GM12864 (cell line): Measurements from ENCODE around the gene IRX3.

Experiments
- DNase-seq: peaks from one replicate; pipeline ENCODE4 v3.0.0-alpha.2; 2011; ENCODE audit warnings: low read depth
- H3K4me3 ChIP-seq: 2 replicates; pipeline ENCODE4 v1.5.1; 2011; ENCODE audit warnings: mild to moderate bottlenecking, low read depth, low read length, control low read depth
- TF ChIP-seq, protein P1 (sequence below): IDR thresholded peaks from 2 replicates; pipeline ENCODE4 v1.5.1; 2011; ENCODE audit warnings: low read depth, mild to moderate bottlenecking, moderate library complexity, low read length, control low read depth, inconsistent platforms; ENCODE audit errors: missing control alignments

IRX3 gene

DNA sequence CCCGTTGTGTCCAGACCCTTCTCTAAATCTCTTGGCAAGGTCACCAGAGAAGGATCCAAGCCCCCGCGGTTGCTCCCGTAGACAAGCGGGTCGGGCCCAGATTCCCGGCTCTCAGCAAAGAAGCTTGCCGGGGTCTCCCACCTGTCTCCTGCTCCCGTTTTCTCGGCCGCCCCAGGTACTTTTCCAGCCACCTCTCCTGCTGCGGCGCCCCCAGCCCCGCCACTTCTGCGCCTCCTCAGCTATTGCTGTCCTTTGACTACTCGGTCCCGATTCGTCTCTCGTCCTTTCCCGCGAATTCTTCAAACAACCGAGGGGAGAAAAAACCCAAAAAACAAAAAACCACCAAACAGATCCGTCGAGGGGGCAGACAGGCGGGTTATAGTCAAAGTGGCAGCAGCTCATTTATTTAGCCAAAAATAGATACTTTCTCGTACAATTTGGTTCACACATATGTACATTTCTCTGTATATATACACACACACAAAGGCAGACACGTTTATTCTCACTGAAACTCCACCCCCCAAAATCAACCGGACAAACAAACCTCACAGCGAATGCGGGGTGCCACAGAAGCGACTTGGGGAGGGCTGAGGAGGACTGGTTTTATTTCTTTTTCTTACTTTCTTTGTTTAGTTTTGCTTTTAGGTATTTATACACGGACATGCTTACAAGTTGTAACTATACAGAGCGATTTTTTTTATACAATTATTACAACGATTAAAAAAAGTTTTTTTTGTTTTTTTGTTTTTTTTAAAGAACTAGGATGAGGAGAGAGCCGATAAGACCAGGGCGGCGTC is 3.5 kb downstream of the IRX3 start:
- DNase-seq: no peak
- TF ChIP-seq, protein P1, sequence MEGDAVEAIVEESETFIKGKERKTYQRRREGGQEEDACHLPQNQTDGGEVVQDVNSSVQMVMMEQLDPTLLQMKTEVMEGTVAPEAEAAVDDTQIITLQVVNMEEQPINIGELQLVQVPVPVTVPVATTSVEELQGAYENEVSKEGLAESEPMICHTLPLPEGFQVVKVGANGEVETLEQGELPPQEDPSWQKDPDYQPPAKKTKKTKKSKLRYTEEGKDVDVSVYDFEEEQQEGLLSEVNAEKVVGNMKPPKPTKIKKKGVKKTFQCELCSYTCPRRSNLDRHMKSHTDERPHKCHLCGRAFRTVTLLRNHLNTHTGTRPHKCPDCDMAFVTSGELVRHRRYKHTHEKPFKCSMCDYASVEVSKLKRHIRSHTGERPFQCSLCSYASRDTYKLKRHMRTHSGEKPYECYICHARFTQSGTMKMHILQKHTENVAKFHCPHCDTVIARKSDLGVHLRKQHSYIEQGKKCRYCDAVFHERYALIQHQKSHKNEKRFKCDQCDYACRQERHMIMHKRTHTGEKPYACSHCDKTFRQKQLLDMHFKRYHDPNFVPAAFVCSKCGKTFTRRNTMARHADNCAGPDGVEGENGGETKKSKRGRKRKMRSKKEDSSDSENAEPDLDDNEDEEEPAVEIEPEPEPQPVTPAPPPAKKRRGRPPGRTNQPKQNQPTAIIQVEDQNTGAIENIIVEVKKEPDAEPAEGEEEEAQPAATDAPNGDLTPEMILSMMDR: no peak
- no peak overlapping the region for H3K4me3 ChIP-seq

DNA sequence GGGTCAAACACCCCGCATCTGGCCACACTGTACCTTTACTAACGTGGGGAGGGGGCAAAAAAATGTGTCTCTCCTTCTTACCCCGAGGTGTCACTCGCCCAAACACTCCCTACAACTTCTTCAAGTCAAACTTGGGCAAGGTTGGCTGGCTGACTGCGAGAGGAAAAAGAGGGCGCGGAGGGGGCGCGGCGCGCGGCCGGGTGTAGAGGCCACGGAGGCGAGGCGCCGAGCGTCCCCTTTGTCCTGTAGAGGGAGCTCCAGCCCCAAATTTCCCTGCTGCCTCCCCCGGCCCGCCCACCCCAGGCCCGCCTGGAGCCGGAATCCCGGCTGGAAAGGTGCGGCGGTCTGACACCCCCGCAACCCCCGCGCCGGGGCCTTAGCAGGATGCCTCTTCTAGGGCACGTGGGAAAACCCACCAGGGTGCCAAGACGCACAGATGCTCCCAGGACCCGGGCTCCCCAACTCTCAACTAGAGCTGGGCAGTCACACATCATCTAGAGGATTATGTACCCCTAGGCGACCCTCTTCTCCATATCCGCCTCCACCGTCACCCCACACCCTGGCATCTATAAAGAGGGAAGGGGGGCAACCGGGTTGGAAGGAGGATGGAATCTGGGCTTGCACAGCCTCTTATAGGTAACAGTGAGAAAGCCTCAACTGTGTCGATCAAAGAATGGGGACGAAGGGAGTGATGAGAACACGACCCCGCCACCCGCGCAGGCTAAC is 4.2 kb downstream of the IRX3 start:
- DNase-seq: no peak
- no peak overlapping the region for H3K4me3 ChIP-seq
- TF ChIP-seq, protein P1: peak; percentile 39

DNA sequence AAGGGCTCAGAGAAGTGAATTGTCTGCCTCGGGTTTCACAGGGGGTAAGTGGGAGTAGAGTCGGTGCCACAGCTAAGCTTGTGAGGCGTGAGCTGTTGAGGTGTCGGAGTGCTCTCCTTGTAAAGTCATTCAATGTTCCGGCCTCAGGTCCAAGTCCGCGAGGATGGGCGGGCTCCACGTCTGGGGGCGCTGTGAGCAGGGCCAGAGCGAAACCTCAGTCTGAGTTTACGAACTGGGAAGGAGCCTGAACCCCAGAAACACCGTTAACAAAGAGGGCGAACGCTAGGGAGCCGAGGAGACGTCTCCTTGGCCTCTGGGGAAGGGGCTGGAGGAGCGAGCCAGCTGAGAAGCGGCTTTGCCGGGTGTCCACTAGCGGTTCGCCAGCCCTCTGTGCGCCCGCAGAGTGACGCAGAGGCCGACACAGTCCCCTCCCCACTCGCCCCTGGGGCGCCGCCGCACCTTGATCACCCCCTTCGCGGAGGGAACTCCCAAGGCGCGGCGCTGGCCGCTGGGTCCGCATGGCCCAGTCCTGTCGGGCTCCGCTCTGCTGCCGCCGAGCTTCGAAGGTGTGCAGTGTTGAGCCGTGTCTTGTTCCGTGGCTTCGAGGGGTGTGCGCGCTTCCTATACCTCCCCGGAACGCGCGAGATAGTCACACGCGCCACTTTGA is 4.9 kb downstream of the IRX3 start:
- DNase-seq: no peak
- no peak overlapping the region for H3K4me3 ChIP-seq
- TF ChIP-seq, protein P1: no peak

DNA sequence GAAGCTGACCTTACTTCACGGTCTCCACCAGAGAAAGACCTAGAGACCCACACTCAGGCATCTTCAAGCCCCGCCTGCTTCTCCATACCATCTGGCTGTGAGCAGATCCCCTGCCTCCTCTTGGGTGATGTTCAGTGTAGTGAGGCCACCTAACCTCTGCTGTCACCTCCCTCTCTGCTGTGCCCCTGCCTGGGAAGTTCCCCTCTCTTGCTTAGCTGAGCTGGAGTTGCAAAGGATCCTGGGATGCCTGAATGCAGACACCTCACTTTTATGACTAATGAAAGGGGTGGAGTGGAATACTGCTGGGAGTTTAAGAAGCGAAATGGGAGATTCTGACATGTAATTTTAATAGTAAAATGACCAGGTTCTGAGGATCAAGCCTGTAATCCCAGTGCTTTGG is 5.8 kb downstream of the IRX3 start:
- DNase-seq: no peak
- no peak overlapping the region for H3K4me3 ChIP-seq
- TF ChIP-seq, protein P1: no peak

DNA sequence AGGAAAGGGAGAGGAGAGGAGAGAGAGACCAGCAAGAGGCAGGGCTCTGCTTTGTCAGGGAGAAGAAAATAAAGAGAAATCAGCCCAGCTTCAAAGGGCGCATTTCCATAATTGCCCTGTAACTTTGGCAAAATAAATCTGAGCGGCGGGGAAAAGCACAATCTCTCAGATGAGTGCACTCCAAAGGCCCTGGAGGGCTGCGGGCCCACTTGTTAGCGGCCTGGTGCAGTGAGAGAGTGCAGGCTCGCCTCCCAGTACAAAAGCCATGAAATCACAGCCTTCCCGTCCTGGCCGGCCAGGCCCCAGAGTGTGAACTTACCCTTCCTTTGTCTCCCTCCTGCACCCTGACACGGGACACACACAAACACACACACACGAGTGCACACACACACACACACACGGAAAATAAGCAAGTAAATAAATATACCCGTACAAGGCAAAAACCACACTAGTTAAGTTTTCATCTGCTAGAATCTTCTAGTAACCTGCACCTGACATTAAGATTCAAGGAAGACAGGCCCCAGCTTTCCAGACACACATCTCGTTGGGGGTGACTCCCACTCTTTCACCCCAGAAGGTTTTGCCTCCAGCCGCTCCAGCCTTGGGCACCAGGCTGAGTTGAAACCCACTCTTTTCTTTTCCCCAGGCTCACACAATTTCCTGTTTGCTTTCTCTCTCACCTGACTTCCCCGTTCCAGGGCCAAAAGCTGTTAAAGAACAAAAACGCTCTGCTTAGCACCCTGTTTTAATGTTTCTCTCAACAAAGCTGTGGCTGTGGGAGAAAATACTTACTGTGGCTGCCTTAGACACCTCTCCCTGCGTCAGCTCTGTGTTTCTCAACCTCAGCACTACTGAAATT is 8.5 kb downstream of the IRX3 start:
- H3K4me3 ChIP-seq: no peak overlapping the region
- no peak for DNase-seq
- TF ChIP-seq, protein P1: no peak

DNA sequence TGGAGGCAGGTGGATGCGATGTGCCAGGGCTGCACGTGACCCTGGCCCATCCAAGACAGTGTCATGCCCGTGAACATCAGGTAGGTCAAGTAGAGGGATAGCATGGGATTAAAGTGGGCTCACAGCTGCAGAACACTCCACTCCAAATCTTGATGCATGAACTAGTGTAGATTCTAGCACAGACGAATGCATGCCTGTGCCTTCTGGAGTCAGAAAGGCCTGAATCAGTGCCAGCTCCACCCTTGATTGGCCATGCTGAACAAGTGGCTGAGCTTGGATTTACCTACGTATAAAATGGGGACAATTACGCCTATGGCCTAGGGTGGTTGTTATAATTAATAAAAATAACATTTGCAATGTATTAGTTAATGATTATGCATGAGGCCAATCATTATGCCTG is 10.6 kb downstream of the IRX3 start:
- TF ChIP-seq, protein P1: no peak
- H3K4me3 ChIP-seq: no peak overlapping the region
- no peak for DNase-seq
